HFFc6 (cell line): ENCODE data around the gene RAB35. TPM values are rescaled to one million over a fixed set of nuclear protein-coding genes. Genes with fewer than 3 reads are reported as not detected.

Experiments
- DNase-seq: peaks from one replicate; pipeline ENCODE4 v3.0.0-alpha.2; 2018
- H3K27ac Mint-ChIP-seq: 2 replicates; pipeline ENCODE4 v1.8.0; 2020; ENCODE audit warnings: mild to moderate bottlenecking, mixed read lengths
- H3K27me3 Mint-ChIP-seq: 2 replicates; pipeline ENCODE4 v1.8.0; 2021; ENCODE audit warnings: mild to moderate bottlenecking, moderate library complexity, mixed read lengths; ENCODE audit not compliant: insufficient read depth
- H3K36me3 Mint-ChIP-seq: 2 replicates; pipeline ENCODE4 v1.8.0; 2021; ENCODE audit warnings: low read depth, mixed read lengths
- H3K4me1 Mint-ChIP-seq: 2 replicates; pipeline ENCODE4 v1.8.0; 2020; ENCODE audit warnings: low read depth, mixed read lengths
- H3K4me3 Mint-ChIP-seq: 2 replicates; pipeline ENCODE4 v1.8.0; 2020; ENCODE audit warnings: mild to moderate bottlenecking, moderate library complexity, mixed read lengths
- H3K9me3 Mint-ChIP-seq: 2 replicates; pipeline ENCODE4 v1.8.0; 2020; ENCODE audit warnings: mild to moderate bottlenecking, mixed read lengths
- CTCF ChIP-seq: fragments of 200-600 bp; sonication (generic); IDR thresholded peaks from 2 replicates; pipeline ENCODE4 v1.5.0; 2021; ENCODE audit warnings: antibody characterized with exemption, mild to moderate bottlenecking
- total RNA-seq, 6 experiments: library from RNA; stranded (reverse); fragmentation: NEBNext Ultra II Directional; extraction: Animal tissue kit (Norgen Biotek cat#: 25700); gene quantifications; 2 replicates in 1 of 6; 3 replicates in 5 of 6; pipeline ENCODE4 v1.2.3, GENCODE V29; 2021

Gene RAB35
- total RNA-seq, 6 experiments from 2014 or later: 50.5 to 62.0 (median 55.3) TPM

- Mint-ChIP-seq H3K4me1 (no peaks in the 10 kb centered on the region), H3K27ac (no peak overlapping the region), H3K4me3 (no peak overlapping the region), H3K36me3 (peaks cover 8% of the 10 kb centered on the region), H3K27me3 (peaks cover 2% of the 10 kb centered on the region; the same call in 1 of the 2 replicates), H3K9me3 (no peaks in the 10 kb centered on the region)
- no peak for TF ChIP-seq CTCF
- DNase-seq: no peak
These were observed 22.1 kb downstream of the RAB35 start for GRCh38 chr12:120094485-120094884.

GRCh38 chr12:120093592-120094355 is 22.8 kb downstream of the RAB35 start:
- peaks cover 8% of the 10 kb centered on the region for H3K36me3 Mint-ChIP-seq
- H3K27me3 Mint-ChIP-seq: peaks cover 2% of the 10 kb centered on the region; the same call in 1 of the 2 replicates
- no peak for TF ChIP-seq CTCF
- no peaks in the 10 kb centered on the region for H3K4me1 Mint-ChIP-seq
- H3K9me3 Mint-ChIP-seq: no peaks in the 10 kb centered on the region
- no peak overlapping the region for H3K4me3 Mint-ChIP-seq
- DNase-seq: no peak
- no peak overlapping the region for H3K27ac Mint-ChIP-seq

- Mint-ChIP-seq H3K27ac (no peak overlapping the region), H3K27me3 (peaks cover 2% of the 10 kb centered on the region; the same call in 1 of the 2 replicates), H3K36me3 (peaks cover 8% of the 10 kb centered on the region), H3K4me3 (no peak overlapping the region), H3K4me1 (no peaks in the 10 kb centered on the region), H3K9me3 (no peaks in the 10 kb centered on the region)
- no peak for DNase-seq
- no peak for TF ChIP-seq CTCF
These were observed 23.3 kb downstream of the RAB35 start for GRCh38 chr12:120093336-120093591.

GRCh38 chr12:120092551-120093335 is 23.8 kb downstream of the RAB35 start:
- Mint-ChIP-seq H3K27ac (no peak overlapping the region; the same call in 1 of the 2 replicates), H3K27me3 (peaks cover 2% of the 10 kb centered on the region; the same call in 1 of the 2 replicates), H3K4me3 (no peak overlapping the region), H3K4me1 (peaks cover 1% of the 10 kb centered on the region; the same call in 1 of the 2 replicates), H3K36me3 (peaks cover 8% of the 10 kb centered on the region), H3K9me3 (no peaks in the 10 kb centered on the region)
- no peak for TF ChIP-seq CTCF
- no peak for DNase-seq

GRCh38 chr12:120091371-120092090 is 25.0 kb downstream of the RAB35 start:
- no peak overlapping the region for H3K27ac Mint-ChIP-seq
- TF ChIP-seq CTCF: no peak
- H3K4me1 Mint-ChIP-seq: peaks cover 11% of the 10 kb centered on the region
- no peak for DNase-seq
- peaks cover 5% of the 10 kb centered on the region for H3K27me3 Mint-ChIP-seq
- peaks cover 8% of the 10 kb centered on the region for H3K36me3 Mint-ChIP-seq
- H3K4me3 Mint-ChIP-seq: no peak overlapping the region
- H3K9me3 Mint-ChIP-seq: no peaks in the 10 kb centered on the region
